Activated T-cell treated with anti-CD3 and anti-CD28 coated beads, Interleukin-2, amount 50 U/mL, for 72 hours (primary cell): ENCODE measurements around the gene S100A6. TPM values are rescaled to one million over a fixed set of nuclear protein-coding genes. Genes with fewer than 3 reads are reported as not detected.
A peak's percentile ranks its signal among the peaks of the same experiment; 100 is the strongest.

Experiments
- ATAC-seq, 2 donors: fragments of 150-1000 bp; cut with Tn5 transposase; replicated peaks in 1 of 2; 2 replicates each; pipeline ENCODE4 v1.10.0; 2021; ENCODE audit warnings: moderate library complexity in 2 of 2, mild to moderate bottlenecking in 1 of 2
- DNase-seq, 2 donors: peaks; one replicate each; pipeline ENCODE4 v3.0.0; 2021 to 2022; ENCODE audit warnings: mixed read lengths in 1 of 2
- H3K27ac Mint-ChIP-seq: one replicate; pipeline ENCODE4 v1.8.0; 2022; ENCODE audit warnings: mild to moderate bottlenecking, moderate library complexity, mixed read lengths
- H3K27me3 Mint-ChIP-seq: one replicate; pipeline ENCODE4 v1.8.0; 2022; ENCODE audit warnings: low read depth, mixed read lengths
- H3K36me3 Mint-ChIP-seq, 2 donors: one replicate each; pipeline ENCODE4 v1.8.0; 2022; ENCODE audit warnings: mixed read lengths in 2 of 2, mild to moderate bottlenecking in 1 of 2; ENCODE audit not compliant: insufficient read depth in 2 of 2
- H3K4me1 Mint-ChIP-seq: one replicate; pipeline ENCODE4 v1.8.0; 2022; ENCODE audit warnings: low read depth, mixed read lengths
- H3K4me3 Mint-ChIP-seq, 2 donors: one replicate each; pipeline ENCODE4 v1.8.0; 2022; ENCODE audit warnings: mild to moderate bottlenecking in 2 of 2, mixed read lengths in 2 of 2, moderate library complexity in 2 of 2
- H3K9me3 Mint-ChIP-seq, 2 donors: one replicate each; pipeline ENCODE4 v1.8.0; 2022; ENCODE audit warnings: mixed read lengths in 2 of 2
- total RNA-seq, 2 donors: library from RNA; stranded (reverse); gene quantifications; one replicate each; pipeline ENCODE4 v1.2.3, GENCODE V29; 2022

S100A6 gene
- total RNA-seq, 2 donors from 2014 or later = 219 to 358 TPM

- H3K4me3 Mint-ChIP-seq = no peak overlapping the region
- H3K4me1 Mint-ChIP-seq = peaks cover 12% of the 10 kb centered on the region
- no peaks in the 10 kb centered on the region for H3K9me3 Mint-ChIP-seq
- no peak overlapping the region for H3K27ac Mint-ChIP-seq
- ATAC-seq (no peak), DNase-seq (no peak)
- H3K36me3 Mint-ChIP-seq = no peaks in the 10 kb centered on the region
- H3K27me3 Mint-ChIP-seq = no peaks in the 10 kb centered on the region
Measured at GRCh38 chr1:153560771-153561465, 25.1 kb upstream of the S100A6 start.

GRCh38 chr1:153560241-153560640 is 24.4 kb upstream of the S100A6 start:
- Mint-ChIP-seq H3K27me3 (no peaks in the 10 kb centered on the region), H3K27ac (no peak overlapping the region), H3K4me3 (no peak overlapping the region), H3K36me3 (no peaks in the 10 kb centered on the region), H3K9me3 (no peaks in the 10 kb centered on the region), H3K4me1 (peaks cover 5% of the 10 kb centered on the region)
- no peak for ATAC-seq
- DNase-seq = no peak

- H3K9me3 Mint-ChIP-seq = no peaks in the 10 kb centered on the region
- DNase-seq (no peak), ATAC-seq (no peak)
- no peak overlapping the region for H3K4me3 Mint-ChIP-seq
- peaks cover 6% of the 10 kb centered on the region for H3K4me1 Mint-ChIP-seq
- no peaks in the 10 kb centered on the region for H3K36me3 Mint-ChIP-seq
- H3K27ac Mint-ChIP-seq = no peak overlapping the region
- H3K27me3 Mint-ChIP-seq = no peaks in the 10 kb centered on the region
Measured at GRCh38 chr1:153557877-153558276, 22.1 kb upstream of the S100A6 start.

GRCh38 chr1:153556348-153556747 is 20.6 kb upstream of the S100A6 start:
- H3K36me3 Mint-ChIP-seq = no peaks in the 10 kb centered on the region
- H3K27me3 Mint-ChIP-seq = no peaks in the 10 kb centered on the region
- no peak overlapping the region for H3K27ac Mint-ChIP-seq
- ATAC-seq (no peak), DNase-seq (no peak)
- H3K4me3 Mint-ChIP-seq = no peak overlapping the region
- peaks cover 6% of the 10 kb centered on the region for H3K4me1 Mint-ChIP-seq
- no peaks in the 10 kb centered on the region for H3K9me3 Mint-ChIP-seq

GRCh38 chr1:153553830-153554541 is 18.2 kb upstream of the S100A6 start:
- no peaks in the 10 kb centered on the region for H3K36me3 Mint-ChIP-seq
- H3K27ac Mint-ChIP-seq = no peak overlapping the region
- ATAC-seq (no peak), DNase-seq (no peak)
- H3K4me1 Mint-ChIP-seq = peaks cover 12% of the 10 kb centered on the region
- no peak overlapping the region for H3K4me3 Mint-ChIP-seq
- no peaks in the 10 kb centered on the region for H3K27me3 Mint-ChIP-seq
- no peaks in the 10 kb centered on the region for H3K9me3 Mint-ChIP-seq

GRCh38 chr1:153553096-153553495 is 17.3 kb upstream of the S100A6 start:
- DNase-seq = no peak
- Mint-ChIP-seq H3K27ac (no peak overlapping the region), H3K9me3 (no peaks in the 10 kb centered on the region), H3K4me3 (no peak overlapping the region), H3K27me3 (no peaks in the 10 kb centered on the region), H3K36me3 (no peaks in the 10 kb centered on the region), H3K4me1 (peaks cover 21% of the 10 kb centered on the region)
- ATAC-seq = no peak

GRCh38 chr1:153552335-153552734 is 16.5 kb upstream of the S100A6 start:
- H3K27me3 Mint-ChIP-seq = no peaks in the 10 kb centered on the region
- H3K36me3 Mint-ChIP-seq = no peaks in the 10 kb centered on the region
- H3K27ac Mint-ChIP-seq = no peak overlapping the region
- ATAC-seq = no peak
- no peak for DNase-seq
- peaks cover 29% of the 10 kb centered on the region for H3K4me1 Mint-ChIP-seq
- H3K9me3 Mint-ChIP-seq = no peaks in the 10 kb centered on the region
- H3K4me3 Mint-ChIP-seq = no peak overlapping the region

- no peak overlapping the region for H3K4me3 Mint-ChIP-seq
- DNase-seq = no peak
- no peaks in the 10 kb centered on the region for H3K36me3 Mint-ChIP-seq
- H3K4me1 Mint-ChIP-seq = peaks cover 39% of the 10 kb centered on the region
- no peak overlapping the region for H3K27ac Mint-ChIP-seq
- no peaks in the 10 kb centered on the region for H3K9me3 Mint-ChIP-seq
- ATAC-seq = peak in 1 of 2 donors; percentile 22
- H3K27me3 Mint-ChIP-seq = no peaks in the 10 kb centered on the region
Measured at GRCh38 chr1:153550827-153551500, 15.2 kb upstream of the S100A6 start.

- no peaks in the 10 kb centered on the region for H3K9me3 Mint-ChIP-seq
- no peaks in the 10 kb centered on the region for H3K36me3 Mint-ChIP-seq
- H3K4me1 Mint-ChIP-seq = peaks cover 45% of the 10 kb centered on the region
- ATAC-seq (no peak), DNase-seq (no peak)
- no peak overlapping the region for H3K27ac Mint-ChIP-seq
- H3K4me3 Mint-ChIP-seq = no peak overlapping the region
- no peaks in the 10 kb centered on the region for H3K27me3 Mint-ChIP-seq
Measured at GRCh38 chr1:153550398-153550758, 14.6 kb upstream of the S100A6 start.

GRCh38 chr1:153549741-153550397 is 14.1 kb upstream of the S100A6 start:
- peaks cover 50% of the 10 kb centered on the region for H3K4me1 Mint-ChIP-seq

GRCh38 chr1:153548722-153549688 is 13.2 kb upstream of the S100A6 start, which contains the start of gene S100A3:
TSS of gene S100A3 (minus strand) at chr1:153549258. CDS start at chr1:153548485, 773 bp downstream.
- H3K4me3 Mint-ChIP-seq = no peak within 1 kb of the TSS
- peaks cover 58% of the 10 kb centered on the region for H3K4me1 Mint-ChIP-seq
- DNase-seq (no peak), ATAC-seq (no peak)
- H3K9me3 Mint-ChIP-seq = no peaks in the 10 kb centered on the region
- H3K36me3 Mint-ChIP-seq = peaks cover 3 to 4% of the 10 kb centered on the region in 2 donors
- H3K27ac Mint-ChIP-seq = no peak within 1 kb of the TSS
- no peaks in the 10 kb centered on the region for H3K27me3 Mint-ChIP-seq

More at GRCh38 chr1:153549741-153550397, 14.1 kb upstream of the S100A6 start:
- Mint-ChIP-seq H3K9me3 (no peaks in the 10 kb centered on the region), H3K27ac (no peak overlapping the region), H3K36me3 (peaks cover 0 to 1% of the 10 kb centered on the region in 2 donors), H3K27me3 (no peaks in the 10 kb centered on the region), H3K4me3 (no peak overlapping the region)
- ATAC-seq (no peak), DNase-seq (no peak)
